Ascending aorta (tissue), 2 donors: ENCODE results near the gene LTA4H. TPM values are rescaled to one million over a fixed set of nuclear protein-coding genes. Genes with fewer than 3 reads are reported as not detected.
A peak's percentile ranks its signal among the peaks of the same experiment; 100 is the strongest.

Experiments used
- DNase-seq, 2 donors: peaks; one replicate each; pipeline ENCODE4 v3.0.0-alpha.2; 2019; ENCODE audit warnings: low spot score in 2 of 2
- H3K27ac ChIP-seq, 2 donors: fragments of 200-600 bp; sonication (generic); one replicate each; pipeline ENCODE4 v1.5.1; 2016 to 2017; ENCODE audit warnings: mild to moderate bottlenecking in 1 of 2
- H3K27me3 ChIP-seq: fragments of 200-600 bp; sonication (generic); one replicate; pipeline ENCODE4 v1.5.1; 2017
- H3K36me3 ChIP-seq, 2 donors: fragments of 200-600 bp; sonication (generic); one replicate each; pipeline ENCODE4 v1.5.1; 2016
- H3K4me1 ChIP-seq, 2 donors: fragments of 200-600 bp; sonication (generic); one replicate each; pipeline ENCODE4 v1.5.1; 2016 to 2017; ENCODE audit warnings: mild to moderate bottlenecking in 1 of 2
- H3K4me3 ChIP-seq, 2 donors: fragments of 200-600 bp; sonication (generic); one replicate each; pipeline ENCODE4 v1.5.1; 2016 to 2017; ENCODE audit warnings: mild to moderate bottlenecking in 1 of 2
- H3K9me3 ChIP-seq, 2 donors: fragments of 200-600 bp; sonication (generic); one replicate each; pipeline ENCODE4 v1.5.1; 2016
- intact Hi-C: fragments of 100-400 bp; cut with DNase I; formaldehyde crosslinking; loops from one replicate; pipeline ENCODE4 v1.15.1; 2023
- total RNA-seq: library from RNA; depleted of rRNA; stranded (reverse); fragments of >200 nt; gene quantifications from one replicate; pipeline ENCODE4 v1.1.0, GENCODE V29; 2016
- TF ChIP-seq, protein P1 (sequence below), 3 experiments: fragments of 200-600 bp in 2 of 3; fragments of 450-650 bp in 1 of 3; sonication (generic) in 2 of 3; IDR thresholded peaks; one replicate each; pipeline ENCODE4 v1.5.1; 2016 to 2019; ENCODE audit warnings: antibody characterized with exemption in 3 of 3, mild to moderate bottlenecking in 1 of 3, moderate library complexity in 1 of 3

Gene LTA4H
- total RNA-seq, 1 donor from 2014 or later: 47.3 TPM

DNA sequence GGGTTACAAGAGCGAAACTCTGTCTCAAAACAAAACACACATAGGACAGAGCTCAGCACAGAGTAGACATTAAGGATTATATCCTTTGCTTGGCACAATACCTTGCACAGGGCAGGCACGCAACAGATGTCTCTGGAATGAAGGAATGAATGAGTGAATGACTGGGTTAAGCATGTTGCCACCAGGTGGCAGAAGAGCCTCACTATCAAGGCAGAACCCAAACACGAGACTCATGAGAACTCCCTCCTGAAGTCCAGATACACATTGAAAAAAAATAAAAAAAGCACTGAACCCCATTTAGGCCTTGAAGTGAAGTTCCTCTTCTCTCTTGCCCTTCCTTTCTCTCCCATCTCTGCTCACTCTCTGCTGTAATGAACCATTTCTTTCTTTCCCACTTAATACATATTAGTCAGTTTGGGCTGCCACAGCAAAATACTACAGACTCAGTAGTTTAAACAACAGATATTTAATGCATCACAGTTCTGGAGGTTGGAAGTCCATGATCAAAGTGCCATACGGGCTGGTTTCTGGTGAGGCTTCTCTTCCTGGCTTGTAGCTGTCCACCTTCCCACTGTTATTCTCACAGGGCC, 26.6 kb upstream of the LTA4H start:
- peak in 1 of 2 donors; percentile 86 for DNase-seq
- no peaks in the 10 kb centered on the region for H3K27me3 ChIP-seq
- no peak overlapping the region for H3K4me3 ChIP-seq
- H3K27ac ChIP-seq: no peak overlapping the region
- H3K4me1 ChIP-seq: peaks cover 0 to 3% of the 10 kb centered on the region in 2 donors
- intact Hi-C loops: loop anchor here (1.0 to 5.0 kb wide), 3 partner anchors 153 to 454 kb away; partner anchors contain the start of gene CDK17
- TF ChIP-seq, protein P1, sequence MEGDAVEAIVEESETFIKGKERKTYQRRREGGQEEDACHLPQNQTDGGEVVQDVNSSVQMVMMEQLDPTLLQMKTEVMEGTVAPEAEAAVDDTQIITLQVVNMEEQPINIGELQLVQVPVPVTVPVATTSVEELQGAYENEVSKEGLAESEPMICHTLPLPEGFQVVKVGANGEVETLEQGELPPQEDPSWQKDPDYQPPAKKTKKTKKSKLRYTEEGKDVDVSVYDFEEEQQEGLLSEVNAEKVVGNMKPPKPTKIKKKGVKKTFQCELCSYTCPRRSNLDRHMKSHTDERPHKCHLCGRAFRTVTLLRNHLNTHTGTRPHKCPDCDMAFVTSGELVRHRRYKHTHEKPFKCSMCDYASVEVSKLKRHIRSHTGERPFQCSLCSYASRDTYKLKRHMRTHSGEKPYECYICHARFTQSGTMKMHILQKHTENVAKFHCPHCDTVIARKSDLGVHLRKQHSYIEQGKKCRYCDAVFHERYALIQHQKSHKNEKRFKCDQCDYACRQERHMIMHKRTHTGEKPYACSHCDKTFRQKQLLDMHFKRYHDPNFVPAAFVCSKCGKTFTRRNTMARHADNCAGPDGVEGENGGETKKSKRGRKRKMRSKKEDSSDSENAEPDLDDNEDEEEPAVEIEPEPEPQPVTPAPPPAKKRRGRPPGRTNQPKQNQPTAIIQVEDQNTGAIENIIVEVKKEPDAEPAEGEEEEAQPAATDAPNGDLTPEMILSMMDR (IDR thresholded peaks at IDR 0.05): peak; percentile 71 to 83 (median 81)
- no peaks in the 10 kb centered on the region for H3K9me3 ChIP-seq
- H3K36me3 ChIP-seq: no peaks in the 10 kb centered on the region

DNA sequence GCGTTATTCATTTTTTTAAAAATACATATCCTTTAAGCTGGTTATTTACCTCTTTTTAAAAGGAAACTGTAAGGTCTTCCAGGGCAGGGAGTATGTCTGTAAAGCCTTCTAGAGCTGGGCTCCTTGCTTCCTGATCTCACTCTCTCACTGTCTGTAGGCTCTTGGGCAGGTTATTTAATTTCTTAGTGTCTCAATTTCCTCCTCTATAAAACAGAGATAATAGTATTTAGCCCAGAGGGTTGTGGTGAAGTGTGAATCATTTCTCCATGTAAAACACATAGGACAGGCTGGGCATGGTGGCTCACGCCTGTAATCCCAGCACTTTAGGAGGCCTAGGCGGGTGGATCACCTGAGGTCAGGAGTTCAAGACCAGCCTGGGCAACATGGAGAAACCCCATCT, 25.9 kb upstream of the LTA4H start:
- Histone ChIP-seq H3K27ac (no peak overlapping the region), H3K9me3 (no peaks in the 10 kb centered on the region), H3K4me3 (no peak overlapping the region), H3K36me3 (no peaks in the 10 kb centered on the region), H3K27me3 (no peaks in the 10 kb centered on the region), H3K4me1 (peaks cover 0 to 3% of the 10 kb centered on the region in 2 donors)
- intact Hi-C loops: loop anchor here (5.0 kb wide), 1 partner anchor 341 kb away; the partner anchor contains the start of gene CDK17
- no peak for DNase-seq
- TF ChIP-seq, protein P1 (IDR thresholded peaks at IDR 0.05): no peak

DNA sequence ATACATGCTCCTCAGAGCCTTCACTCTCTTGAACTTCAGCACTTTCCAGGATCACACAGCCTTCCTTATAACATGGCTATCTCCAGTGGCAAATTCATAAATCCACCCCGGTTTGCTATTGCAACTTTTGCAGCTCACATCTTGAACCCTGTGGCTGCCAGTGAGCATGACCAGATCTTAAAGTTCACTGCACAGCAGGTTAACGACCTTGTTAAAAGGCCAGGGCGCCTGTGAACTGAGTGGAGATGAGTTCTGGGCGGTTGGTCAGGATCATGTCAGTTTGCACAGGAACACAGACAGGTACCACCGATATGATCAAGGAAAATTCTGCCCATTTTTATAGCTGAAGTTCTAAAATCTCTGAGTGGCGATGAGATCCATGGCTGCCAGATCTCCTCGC, 24.7 kb upstream of the LTA4H start:
- Histone ChIP-seq H3K4me1 (peaks cover 0 to 3% of the 10 kb centered on the region in 2 donors), H3K9me3 (no peaks in the 10 kb centered on the region), H3K27me3 (no peaks in the 10 kb centered on the region), H3K27ac (no peak overlapping the region), H3K4me3 (no peak overlapping the region), H3K36me3 (no peaks in the 10 kb centered on the region)
- no peak for DNase-seq
- TF ChIP-seq, protein P1 (IDR thresholded peaks at IDR 0.05): no peak
- intact Hi-C loops: loop anchor here (5.0 kb wide), 1 partner anchor 342 kb away; the partner anchor contains the start of gene CDK17

DNA sequence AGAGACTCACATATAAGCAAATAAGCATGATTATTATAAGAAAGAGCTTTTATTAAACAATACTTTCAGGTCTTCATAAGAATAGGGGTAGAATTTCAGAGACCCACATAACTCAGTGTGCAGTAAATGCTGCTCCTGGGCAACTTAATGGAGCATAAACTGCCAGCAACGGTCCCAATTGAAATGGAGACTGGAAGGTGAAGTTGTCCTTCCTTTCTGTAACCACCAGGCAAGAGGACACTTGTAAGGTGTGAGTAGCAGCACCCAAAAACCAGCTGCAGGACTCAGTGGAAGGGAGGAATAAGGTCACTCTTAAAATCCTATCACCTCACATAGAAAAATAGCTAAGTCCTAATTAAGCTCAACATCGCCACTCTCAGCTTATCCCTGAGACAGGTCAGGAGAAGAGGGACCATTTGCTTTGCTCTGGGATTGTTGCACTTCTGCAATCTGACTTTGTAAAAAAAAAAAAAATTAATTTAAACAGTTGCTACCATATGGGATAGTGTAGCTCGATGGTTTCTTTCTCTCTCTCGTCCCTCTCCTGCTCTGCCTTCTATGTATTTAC, 22.7 kb upstream of the LTA4H start:
- Histone ChIP-seq H3K27me3 (no peaks in the 10 kb centered on the region), H3K27ac (no peak overlapping the region), H3K9me3 (no peaks in the 10 kb centered on the region), H3K4me3 (no peak overlapping the region), H3K4me1 (peaks cover 0 to 3% of the 10 kb centered on the region in 2 donors), H3K36me3 (no peaks in the 10 kb centered on the region)
- intact Hi-C loops: no loop called here
- no peak for DNase-seq
- TF ChIP-seq, protein P1 (IDR thresholded peaks at IDR 0.05): no peak

DNA sequence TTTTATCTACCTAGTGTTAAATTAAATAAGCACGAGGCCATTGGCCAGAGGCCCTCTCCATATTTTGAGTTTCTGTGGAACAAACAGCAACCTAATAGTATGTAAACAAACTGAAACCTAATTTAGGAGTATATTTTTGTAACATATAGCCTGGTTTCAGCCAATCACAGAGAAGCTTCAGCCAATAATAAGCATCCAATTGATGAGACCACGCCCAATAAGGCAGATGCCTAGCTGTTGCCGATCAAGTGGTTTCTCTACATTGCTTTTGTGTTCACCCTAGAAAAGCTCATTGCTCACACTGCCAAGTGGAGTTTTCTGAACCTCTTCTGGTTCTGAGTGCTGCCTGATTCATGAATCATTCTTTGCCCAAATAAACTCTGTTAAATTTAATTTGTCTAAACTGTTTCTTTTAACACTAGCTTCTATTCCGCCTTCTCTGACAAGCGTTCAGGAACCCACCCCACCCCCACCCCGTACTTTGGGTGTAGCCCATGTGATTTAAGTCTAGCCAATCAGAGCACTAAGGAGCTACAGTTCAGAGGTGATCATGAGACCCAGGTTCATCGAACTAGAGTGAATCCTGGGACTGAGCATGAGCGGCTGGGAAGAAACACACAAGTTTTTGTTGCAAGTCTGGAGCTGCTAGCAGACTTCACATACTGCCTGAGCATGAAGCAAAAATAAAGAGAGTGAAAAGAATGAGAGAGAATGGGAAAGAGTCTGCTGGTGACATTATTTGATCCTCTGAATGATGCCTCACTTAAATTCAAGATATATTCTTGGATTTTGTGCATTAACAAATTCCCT, 21.5 kb upstream of the LTA4H start:
- intact Hi-C loops: no loop called here
- TF ChIP-seq, protein P1 (IDR thresholded peaks at IDR 0.05): no peak
- Histone ChIP-seq H3K4me1 (no peaks in the 10 kb centered on the region), H3K36me3 (no peaks in the 10 kb centered on the region), H3K4me3 (no peak overlapping the region), H3K27me3 (no peaks in the 10 kb centered on the region), H3K27ac (no peak overlapping the region), H3K9me3 (no peaks in the 10 kb centered on the region)
- DNase-seq: no peak
